Hepatocyte (in vitro differentiated cells): ENCODE measurements around the gene TBX18. TPM values are rescaled to one million over a fixed set of nuclear protein-coding genes. Genes with fewer than 3 reads are reported as not detected.

Experiments
- DNase-seq: peaks from one replicate; pipeline ENCODE4 v3.0.0-alpha.2; 2016; ENCODE audit warnings: low spot score
- H2AFZ ChIP-seq: fragments of 200-600 bp; sonication (generic); 2 replicates; pipeline ENCODE4 v1.6.0; 2016; ENCODE audit warnings: antibody characterized with exemption, mild to moderate bottlenecking
- H3K27ac ChIP-seq: fragments of 200-600 bp; sonication (generic); 2 replicates; pipeline ENCODE4 v1.5.1; 2016; ENCODE audit warnings: mild to moderate bottlenecking
- H3K27me3 ChIP-seq: fragments of 200-600 bp; sonication (generic); 2 replicates; pipeline ENCODE4 v1.6.1; 2016
- H3K36me3 ChIP-seq: fragments of 200-600 bp; sonication (generic); replicated peaks from 2 replicates; pipeline ENCODE4 v1.5.1; 2016; ENCODE audit warnings: low read depth; ENCODE audit not compliant: insufficient read depth
- H3K4me1 ChIP-seq: fragments of 200-600 bp; sonication (generic); 2 replicates; pipeline ENCODE4 v1.5.1; 2016; ENCODE audit warnings: mild to moderate bottlenecking, moderate library complexity; ENCODE audit not compliant: insufficient read depth
- H3K4me2 ChIP-seq: fragments of 200-600 bp; sonication (generic); 2 replicates; pipeline ENCODE4 v1.6.0; 2016
- H3K4me3 ChIP-seq: fragments of 200-600 bp; sonication (generic); 2 replicates; pipeline ENCODE4 v1.5.1; 2016; ENCODE audit warnings: mild to moderate bottlenecking
- H3K79me2 ChIP-seq: fragments of 200-600 bp; sonication (generic); 2 replicates; pipeline ENCODE4 v1.6.0; 2017; ENCODE audit warnings: mild to moderate bottlenecking
- H3K9me2 ChIP-seq: fragments of 200-600 bp; sonication (generic); replicated peaks from 2 replicates; pipeline ENCODE4 v1.6.0; 2017; ENCODE audit warnings: mild to moderate bottlenecking; ENCODE audit not compliant: insufficient read depth
- H3K9me3 ChIP-seq: fragments of 200-600 bp; sonication (generic); 2 replicates; pipeline ENCODE4 v1.5.1; 2016; ENCODE audit warnings: low read depth, mild to moderate bottlenecking
- H4K20me1 ChIP-seq: fragments of 200-600 bp; sonication (generic); 2 replicates; pipeline ENCODE4 v1.6.0; 2016; ENCODE audit warnings: mild to moderate bottlenecking; ENCODE audit not compliant: insufficient read depth, poor library complexity, severe bottlenecking
- EZH2 ChIP-seq: fragments of 200-600 bp; sonication (generic); IDR thresholded peaks from 2 replicates; pipeline ENCODE4 v1.6.1; 2016; ENCODE audit warnings: antibody characterized with exemption, mild to moderate bottlenecking, borderline replicate concordance
- EZH2phosphoT487 ChIP-seq: fragments of 200-600 bp; sonication (generic); IDR thresholded peaks from one replicate; pipeline ENCODE4 v1.6.1; 2018; ENCODE audit warnings: antibody characterized with exemption, mild to moderate bottlenecking, low read depth, moderate library complexity; ENCODE audit not compliant: unreplicated experiment, severe bottlenecking
- WGBS: methylation state at CpG from one replicate; pipeline ENCODE4 v1.1.6; 2016; ENCODE audit warnings: low lambda C conversion rate; ENCODE audit errors: missing lambda C conversion rate; 5-methylcytosine and 5-hydroxymethylcytosine counted together
- polyA plus RNA-seq: library from polyadenylated mRNA; unstranded; fragments of >200 nt; fragmentation: Nextera tagmentation; extraction: Ambion mirVana; gene quantifications from 2 replicates; pipeline ENCODE4 v1.2.1, GENCODE V29; 2016
- total RNA-seq: library from RNA; depleted of rRNA; stranded (reverse); fragments of >200 nt; gene quantifications from 2 replicates; pipeline ENCODE4 v1.2.3, GENCODE V29; 2014
- TF ChIP-seq, protein P1 (sequence below): fragments of 200-600 bp; sonication (generic); IDR thresholded peaks from 2 replicates; pipeline ENCODE4 v1.5.1; 2016; ENCODE audit warnings: antibody characterized with exemption, mild to moderate bottlenecking; ENCODE audit not compliant: poor library complexity

The TBX18 gene
- total and polyA plus RNA-seq, 2 experiments from 2014 or later: 0.37 to 1.3 TPM

DNA sequence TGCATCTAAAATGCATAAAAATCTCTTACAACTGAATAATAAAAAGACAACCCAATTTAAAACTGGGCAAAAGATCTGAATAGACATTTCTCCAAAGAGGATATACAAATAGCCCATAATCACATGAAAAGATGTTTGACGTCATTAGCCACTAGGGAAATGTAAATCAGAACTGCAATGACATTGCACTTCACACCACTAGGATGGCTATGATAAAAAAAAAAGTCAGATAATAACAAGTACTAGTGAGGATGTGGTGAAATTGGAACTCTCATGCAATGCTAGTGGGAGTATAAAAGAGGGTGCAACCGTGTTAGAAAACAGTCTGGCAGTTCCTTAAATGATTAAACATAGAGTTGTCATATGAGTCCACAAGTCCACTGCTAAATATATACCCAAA lies 24.3 kb upstream of the TBX18 start:
- Histone ChIP-seq H3K27ac (no peak overlapping the region), H3K4me3 (no peak overlapping the region), H3K4me1 (no peaks in the 10 kb centered on the region), H3K9me3 (no peaks in the 10 kb centered on the region), H3K36me3 (no peaks in the 10 kb centered on the region), H3K79me2 (no peaks in the 10 kb centered on the region), H4K20me1 (no peaks in the 10 kb centered on the region), H3K4me2 (no peak overlapping the region), H2AFZ (no peak overlapping the region), H3K27me3 (peaks cover 28% of the 10 kb centered on the region), H3K9me2 (no peaks in the 10 kb centered on the region)
- TF ChIP-seq, protein P1, sequence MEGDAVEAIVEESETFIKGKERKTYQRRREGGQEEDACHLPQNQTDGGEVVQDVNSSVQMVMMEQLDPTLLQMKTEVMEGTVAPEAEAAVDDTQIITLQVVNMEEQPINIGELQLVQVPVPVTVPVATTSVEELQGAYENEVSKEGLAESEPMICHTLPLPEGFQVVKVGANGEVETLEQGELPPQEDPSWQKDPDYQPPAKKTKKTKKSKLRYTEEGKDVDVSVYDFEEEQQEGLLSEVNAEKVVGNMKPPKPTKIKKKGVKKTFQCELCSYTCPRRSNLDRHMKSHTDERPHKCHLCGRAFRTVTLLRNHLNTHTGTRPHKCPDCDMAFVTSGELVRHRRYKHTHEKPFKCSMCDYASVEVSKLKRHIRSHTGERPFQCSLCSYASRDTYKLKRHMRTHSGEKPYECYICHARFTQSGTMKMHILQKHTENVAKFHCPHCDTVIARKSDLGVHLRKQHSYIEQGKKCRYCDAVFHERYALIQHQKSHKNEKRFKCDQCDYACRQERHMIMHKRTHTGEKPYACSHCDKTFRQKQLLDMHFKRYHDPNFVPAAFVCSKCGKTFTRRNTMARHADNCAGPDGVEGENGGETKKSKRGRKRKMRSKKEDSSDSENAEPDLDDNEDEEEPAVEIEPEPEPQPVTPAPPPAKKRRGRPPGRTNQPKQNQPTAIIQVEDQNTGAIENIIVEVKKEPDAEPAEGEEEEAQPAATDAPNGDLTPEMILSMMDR: no peak
- TF ChIP-seq EZH2phosphoT487 (no peak), EZH2 (no peak)
- DNase-seq: no peak
- 75% methylated on average over 2 of the region's 2 CpGs for WGBS

DNA sequence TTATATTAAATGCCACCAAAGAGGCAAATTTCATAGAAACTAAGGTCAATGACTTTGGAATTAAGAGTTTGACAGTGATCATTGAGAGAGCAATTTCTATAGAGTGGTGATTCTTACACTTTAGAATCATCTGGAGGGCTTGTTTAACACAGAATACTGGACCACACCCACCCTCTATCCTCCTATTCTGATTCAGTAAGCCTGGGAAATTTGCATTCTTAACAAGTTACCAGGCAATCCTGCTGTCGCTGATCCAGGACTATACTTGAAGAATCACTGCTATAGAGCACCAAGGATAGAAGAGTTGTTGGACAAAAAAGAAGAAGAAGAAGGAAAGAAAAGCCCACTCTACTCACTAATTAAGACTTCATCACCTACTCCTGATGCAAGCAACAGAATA lies 21.3 kb upstream of the TBX18 start:
- H3K27me3 ChIP-seq: peaks cover 43% of the 10 kb centered on the region
- no peak overlapping the region for H3K4me2 ChIP-seq
- no peak overlapping the region for H3K4me3 ChIP-seq
- H4K20me1 ChIP-seq: no peaks in the 10 kb centered on the region
- no peaks in the 10 kb centered on the region for H3K79me2 ChIP-seq
- H3K36me3 ChIP-seq: no peaks in the 10 kb centered on the region
- TF ChIP-seq EZH2phosphoT487 (no peak), EZH2 (no peak)
- TF ChIP-seq, protein P1: no peak
- H3K4me1 ChIP-seq: no peaks in the 10 kb centered on the region
- no peak overlapping the region for H2AFZ ChIP-seq
- WGBS: 25% methylated on average over 1 of the region's 1 CpG
- H3K9me3 ChIP-seq: no peaks in the 10 kb centered on the region
- H3K9me2 ChIP-seq: no peaks in the 10 kb centered on the region
- DNase-seq: no peak
- no peak overlapping the region for H3K27ac ChIP-seq

DNA sequence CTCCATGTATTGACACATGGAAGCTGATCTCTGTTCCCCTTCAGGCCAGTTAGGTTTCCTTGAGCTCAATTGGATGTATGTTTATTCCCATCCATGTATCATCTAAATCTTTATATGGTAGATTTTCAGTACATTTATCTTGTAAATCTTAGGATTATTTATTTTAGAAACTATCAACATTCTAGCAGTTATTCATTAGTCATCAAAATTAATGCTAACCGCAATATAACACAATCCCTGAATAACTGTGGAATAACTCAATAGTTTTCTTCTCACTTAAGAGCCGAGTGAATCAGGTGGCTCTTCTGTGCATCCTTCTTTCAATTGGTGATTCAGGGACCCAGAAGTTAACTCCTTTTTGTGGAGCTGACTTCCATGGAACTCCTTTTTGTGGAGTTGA lies 15.5 kb upstream of the TBX18 start:
- Histone ChIP-seq H3K27ac (no peak overlapping the region), H3K4me3 (no peak overlapping the region), H3K4me2 (no peak overlapping the region), H3K27me3 (peaks cover 83% of the 10 kb centered on the region), H3K4me1 (peaks cover 3% of the 10 kb centered on the region), H3K79me2 (no peaks in the 10 kb centered on the region), H2AFZ (no peak overlapping the region), H3K36me3 (no peaks in the 10 kb centered on the region), H3K9me3 (no peaks in the 10 kb centered on the region), H3K9me2 (no peaks in the 10 kb centered on the region), H4K20me1 (no peaks in the 10 kb centered on the region)
- no peak for DNase-seq
- 91% methylated on average over 2 of the region's 2 CpGs for WGBS
- TF ChIP-seq EZH2phosphoT487 (no peak), EZH2 (no peak)
- TF ChIP-seq, protein P1: no peak

DNA sequence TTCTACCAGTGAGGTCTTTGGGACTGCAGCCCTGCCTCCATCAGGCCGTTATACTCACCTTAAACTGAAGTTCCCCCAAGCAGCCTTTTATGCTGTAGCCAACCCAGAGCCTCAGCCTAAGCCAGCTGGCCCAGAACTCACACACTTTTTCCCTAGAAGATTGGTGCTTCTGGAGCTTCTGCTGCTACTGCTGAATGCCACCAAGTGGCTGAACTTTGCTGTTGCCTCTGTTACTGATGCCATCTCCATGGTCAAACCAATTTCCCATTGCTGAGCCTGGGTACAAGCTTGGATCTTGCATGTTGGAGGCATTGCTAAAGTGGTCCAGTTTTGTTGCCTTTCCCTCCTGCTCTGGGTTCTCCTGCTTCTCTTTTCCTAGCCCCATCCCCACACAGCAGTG lies 15.0 kb upstream of the TBX18 start:
- Histone ChIP-seq H3K27me3 (peaks cover 83% of the 10 kb centered on the region), H3K27ac (no peak overlapping the region), H3K9me3 (no peaks in the 10 kb centered on the region), H3K4me3 (no peak overlapping the region), H3K4me1 (peaks cover 8% of the 10 kb centered on the region), H3K4me2 (no peak overlapping the region), H3K36me3 (no peaks in the 10 kb centered on the region), H3K79me2 (no peaks in the 10 kb centered on the region), H3K9me2 (no peaks in the 10 kb centered on the region), H2AFZ (no peak overlapping the region), H4K20me1 (no peaks in the 10 kb centered on the region)
- DNase-seq: no peak
- TF ChIP-seq, protein P1: no peak
- TF ChIP-seq EZH2: no peak
- no peak for TF ChIP-seq EZH2phosphoT487
- 43% methylated on average over 1 of the region's 1 CpG for WGBS
